NCI-H526 (cell line): Measurements from ENCODE around the gene PROK1.

ENCODE experiments used
- DNase-seq, 2 experiments: peaks; one replicate each; lab custom pipeline; 2025; lab: John Stamatoyannopoulos, UW

PROK1 gene

GRCh38 chr1:110465038-110465813, 14.3 kb downstream of the PROK1 start:
- DNase-seq, result no peak

GRCh38 chr1:110465814-110466380, 14.9 kb downstream of the PROK1 start:
- DNase-seq, result no peak

GRCh38 chr1:110466646-110467280, 15.8 kb downstream of the PROK1 start:
- no peak for DNase-seq

GRCh38 chr1:110471131-110471530, 20.2 kb downstream of the PROK1 start:
- no peak for DNase-seq

GRCh38 chr1:110472546-110472945, 21.6 kb downstream of the PROK1 start:
- DNase-seq, result no peak

- no peak for DNase-seq
These were observed 23.5 kb downstream of the PROK1 start for GRCh38 chr1:110474444-110474843.

GRCh38 chr1:110475362-110476027, 24.5 kb downstream of the PROK1 start:
- no peak for DNase-seq

- DNase-seq, result no peak
These were observed 25.2 kb downstream of the PROK1 start for GRCh38 chr1:110476028-110476765.

GRCh38 chr1:110477041-110477440, 26.1 kb downstream of the PROK1 start:
- DNase-seq, result no peak

GRCh38 chr1:110477445-110477957, 26.6 kb downstream of the PROK1 start:
- DNase-seq, result no peak

GRCh38 chr1:110477967-110478640, 27.2 kb downstream of the PROK1 start:
- no peak for DNase-seq

GRCh38 chr1:110478886-110479285, 27.9 kb downstream of the PROK1 start:
- no peak for DNase-seq

GRCh38 chr1:110480356-110481096, 29.6 kb downstream of the PROK1 start:
- no peak for DNase-seq

GRCh38 chr1:110481968-110482623, 31.1 kb downstream of the PROK1 start:
- no peak for DNase-seq

- no peak for DNase-seq
These were observed 31.8 kb downstream of the PROK1 start for GRCh38 chr1:110482662-110483307.

GRCh38 chr1:110483308-110483685, 32.3 kb downstream of the PROK1 start:
- DNase-seq, result no peak

- DNase-seq, result no peak
These were observed 33.9 kb downstream of the PROK1 start for GRCh38 chr1:110484801-110485200.

- DNase-seq, result no peak
These were observed 34.8 kb downstream of the PROK1 start for GRCh38 chr1:110485725-110486124.

- no peak for DNase-seq
These were observed 36.8 kb downstream of the PROK1 start for GRCh38 chr1:110487726-110488125.

GRCh38 chr1:110488161-110488560, 37.2 kb downstream of the PROK1 start:
- no peak for DNase-seq
